Stimulated activated CD4-positive, alpha-beta T cell treated with anti-CD3 and anti-CD28 coated beads, Interleukin-1b, Interleukin-23, amount 100 ng/mL, for 24 hours (primary cell): ENCODE results near the gene RHOB.

Experiments used
- DNase-seq, 4 experiments: peaks; one replicate each; pipeline ENCODE4 v3.0.0-alpha.2; 2020; ENCODE audit warnings: low read depth in 4 of 4, low spot score in 1 of 4

Gene RHOB

DNA sequence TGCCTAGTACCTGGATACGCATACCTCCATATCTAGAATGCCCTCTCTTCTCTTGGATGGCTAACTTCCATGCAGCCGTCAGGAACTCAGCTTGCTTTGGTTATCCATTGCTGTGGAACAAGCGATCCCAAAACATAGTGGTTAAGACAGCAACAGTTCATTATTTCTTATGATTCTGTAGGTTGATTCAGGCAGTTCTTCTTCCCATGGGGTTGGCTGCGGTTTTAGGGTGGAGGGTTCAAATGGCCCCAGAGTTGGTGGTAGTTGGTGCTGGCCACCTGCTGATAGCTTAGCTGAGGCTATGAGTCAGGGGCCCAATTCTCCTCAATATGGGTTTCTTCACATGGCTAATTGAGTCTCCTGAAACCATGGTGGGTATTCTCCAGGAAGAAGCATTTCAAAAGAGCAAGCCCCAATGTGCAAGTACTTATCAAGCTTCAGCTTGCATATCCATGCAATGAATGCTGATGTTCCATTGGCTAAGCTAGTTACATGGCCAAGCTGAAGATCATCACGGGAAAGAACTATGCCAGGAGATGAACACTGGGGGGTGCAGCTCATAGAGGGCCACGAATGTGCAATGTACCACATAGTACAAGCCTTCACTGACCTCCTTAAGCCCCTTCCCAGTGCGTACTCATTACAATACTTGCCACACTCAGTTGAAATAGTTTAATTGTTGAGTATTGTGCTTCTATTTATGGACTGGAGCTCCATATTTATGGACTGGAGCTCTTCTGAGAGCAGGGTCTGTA, 10.0 kb upstream of the RHOB start:
- no peak for DNase-seq

DNA sequence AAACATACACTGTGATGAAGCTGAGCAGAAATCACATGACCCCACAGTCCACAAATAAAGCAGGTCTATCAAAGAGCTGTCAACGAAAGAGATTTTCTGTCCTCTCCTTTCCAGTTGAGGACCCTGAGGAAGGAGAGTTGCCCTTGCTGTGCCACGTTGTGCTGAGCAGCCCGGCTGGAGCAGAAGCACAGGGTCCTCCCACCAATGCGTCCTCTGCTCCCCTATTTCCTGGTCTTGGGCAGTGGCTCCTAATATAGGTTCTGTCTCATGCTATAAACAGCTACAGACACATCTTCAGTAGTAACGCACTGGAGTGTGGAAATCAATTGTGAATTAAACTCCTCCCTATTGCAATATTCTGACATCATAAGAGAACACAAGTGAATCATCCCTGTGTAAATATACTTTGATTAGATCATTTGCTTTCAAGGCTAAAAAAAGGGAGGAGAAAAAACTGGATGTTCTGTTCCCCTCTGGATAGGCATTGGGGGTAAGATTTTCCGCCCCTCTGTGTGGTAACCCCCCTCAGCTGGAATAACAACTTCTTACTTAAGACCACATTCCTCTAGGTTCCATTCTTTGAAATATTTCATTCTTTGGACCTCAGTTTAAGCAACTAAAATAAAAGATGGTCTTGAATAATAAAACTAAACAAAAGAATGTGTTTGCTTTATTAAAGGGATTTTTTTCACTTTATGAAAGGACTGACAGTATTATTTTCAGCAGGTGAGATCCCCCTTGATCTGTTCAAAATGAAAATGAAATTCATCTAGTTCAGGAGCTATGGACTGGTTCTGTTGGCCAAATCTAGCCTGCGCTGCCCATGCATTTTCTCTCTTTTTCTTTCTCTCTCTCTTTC, 8.3 kb upstream of the RHOB start:
- no peak for DNase-seq

DNA sequence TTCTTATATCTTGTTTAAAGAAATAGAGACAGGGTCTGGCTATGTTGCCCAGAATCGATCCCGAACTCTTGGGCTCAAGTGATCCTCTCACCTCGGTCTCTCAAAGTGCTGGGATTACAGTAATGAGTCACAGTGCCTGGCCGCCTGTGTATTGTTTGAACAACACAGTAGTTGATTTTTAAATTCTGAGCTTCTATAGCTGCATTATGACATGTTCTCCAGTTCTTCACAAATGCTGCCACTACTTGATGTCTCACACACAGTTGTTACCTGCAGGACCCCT, 7.7 kb upstream of the RHOB start:
- no peak for DNase-seq

DNA sequence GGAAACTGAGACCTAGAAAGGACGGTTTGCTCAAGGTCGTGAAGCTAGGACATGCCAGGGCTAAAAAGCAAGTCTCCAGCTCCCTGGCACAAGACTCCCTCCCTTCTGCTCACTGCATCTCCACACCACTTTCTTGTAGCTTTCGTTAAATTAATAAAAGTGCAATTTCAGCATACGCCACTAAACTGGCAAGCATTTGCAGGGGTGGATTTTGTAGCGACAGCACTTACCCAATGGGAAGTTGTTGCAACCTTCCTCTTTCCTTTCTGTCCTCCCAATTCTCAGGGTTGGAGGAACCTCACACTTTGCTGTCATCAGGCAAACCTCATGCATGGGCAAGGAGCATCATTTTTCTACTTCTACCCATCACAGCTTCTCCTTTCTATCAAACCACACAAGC, 7.4 kb upstream of the RHOB start:
- DNase-seq: no peak

DNA sequence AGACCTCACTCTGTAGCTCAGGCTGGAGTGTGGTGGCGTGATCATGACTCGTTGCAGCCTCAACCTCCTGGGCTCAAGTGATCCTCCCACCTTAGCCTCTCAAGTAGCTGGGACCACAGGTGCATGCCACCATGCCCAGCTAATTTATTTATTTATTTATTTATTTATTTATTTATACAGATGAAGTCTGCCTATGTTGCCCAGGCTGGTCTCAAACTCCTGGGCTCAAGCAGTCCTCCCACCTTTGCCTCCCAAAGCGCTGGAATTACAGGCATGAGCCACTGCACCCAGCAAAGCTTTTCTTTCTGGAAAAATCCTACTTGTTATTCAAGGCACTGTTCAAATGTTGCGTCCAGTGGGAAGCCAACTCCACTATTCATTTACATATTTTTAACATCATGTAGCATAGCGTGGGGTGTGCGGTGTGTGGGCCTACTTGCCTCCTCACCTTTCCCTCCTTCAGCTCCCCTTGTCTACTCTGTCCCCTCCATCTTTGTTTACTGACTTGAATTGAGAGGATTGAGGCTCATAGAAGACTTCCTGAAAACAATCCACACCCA, 6.8 kb upstream of the RHOB start:
- no peak for DNase-seq

DNA sequence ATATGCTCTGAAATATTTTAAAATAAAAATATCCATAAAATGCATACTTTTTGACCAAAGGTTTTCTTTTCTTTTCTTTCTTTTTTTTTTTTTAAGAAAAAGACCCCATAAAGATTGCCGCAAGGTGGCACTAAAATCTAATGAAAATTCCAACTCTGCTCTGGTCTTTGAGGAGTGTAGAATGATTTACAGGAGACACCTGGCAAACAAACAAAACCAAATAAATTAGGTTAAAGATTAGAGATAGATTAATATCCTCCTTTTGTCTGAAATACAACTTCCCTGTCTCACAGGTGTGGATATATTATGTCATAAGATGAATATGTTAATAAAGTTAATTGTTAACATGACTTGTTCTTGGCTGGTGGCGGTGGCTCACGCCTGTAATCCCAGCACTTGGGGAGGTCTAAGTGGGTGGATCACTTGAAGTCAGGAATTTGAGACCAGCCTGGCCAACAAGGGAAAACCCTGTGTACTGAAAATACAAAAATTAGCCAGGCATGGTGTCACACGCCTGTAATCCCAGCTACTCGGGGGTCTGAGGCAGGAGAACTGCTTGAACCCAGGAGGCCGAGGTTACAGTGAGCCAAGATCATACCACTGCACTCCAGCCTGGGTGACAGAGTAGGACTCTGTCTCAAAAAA, 3.5 kb upstream of the RHOB start:
- DNase-seq: no peak

DNA sequence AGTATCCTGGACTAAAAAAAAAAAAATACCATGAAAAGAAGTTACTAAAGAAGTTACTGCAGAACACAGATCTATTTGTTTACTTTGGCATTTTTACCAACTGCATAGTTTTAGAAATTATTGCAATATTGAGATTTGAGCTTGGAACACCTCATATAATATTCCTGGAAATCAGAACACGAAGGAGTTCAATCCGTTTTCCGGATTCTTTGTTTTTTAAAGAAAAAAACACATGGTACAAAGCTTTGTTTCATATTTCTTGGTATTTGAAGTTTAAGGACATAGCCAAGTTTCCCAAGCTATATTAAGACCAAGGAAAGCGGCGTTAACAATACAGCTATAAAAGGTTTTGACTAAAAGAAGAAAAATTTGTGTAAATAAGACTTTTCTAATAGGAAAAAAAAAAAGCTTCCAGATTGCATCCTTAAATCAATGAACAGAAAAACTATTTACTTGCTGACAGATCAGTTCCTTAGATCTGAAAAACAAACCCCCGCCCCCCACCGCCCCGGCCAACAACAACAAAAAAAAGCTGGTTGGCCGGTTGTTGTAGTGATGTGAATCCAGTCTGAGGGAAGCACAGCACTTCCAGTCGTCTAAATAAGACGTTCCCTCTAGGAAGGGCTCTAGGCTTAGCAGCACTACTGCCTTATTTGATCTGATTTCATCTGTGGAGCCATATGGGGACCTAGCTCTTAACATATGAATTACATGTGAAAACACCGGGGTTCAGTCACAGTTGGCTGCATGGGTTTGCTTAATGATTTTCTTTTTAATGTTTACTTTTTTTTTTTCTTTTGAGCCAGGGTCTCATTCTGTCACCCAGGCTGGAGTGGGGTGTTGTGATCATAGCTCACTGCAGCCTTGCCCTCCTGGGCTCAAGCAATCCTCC, 2.5 kb upstream of the RHOB start:
- DNase-seq: no peak

DNA sequence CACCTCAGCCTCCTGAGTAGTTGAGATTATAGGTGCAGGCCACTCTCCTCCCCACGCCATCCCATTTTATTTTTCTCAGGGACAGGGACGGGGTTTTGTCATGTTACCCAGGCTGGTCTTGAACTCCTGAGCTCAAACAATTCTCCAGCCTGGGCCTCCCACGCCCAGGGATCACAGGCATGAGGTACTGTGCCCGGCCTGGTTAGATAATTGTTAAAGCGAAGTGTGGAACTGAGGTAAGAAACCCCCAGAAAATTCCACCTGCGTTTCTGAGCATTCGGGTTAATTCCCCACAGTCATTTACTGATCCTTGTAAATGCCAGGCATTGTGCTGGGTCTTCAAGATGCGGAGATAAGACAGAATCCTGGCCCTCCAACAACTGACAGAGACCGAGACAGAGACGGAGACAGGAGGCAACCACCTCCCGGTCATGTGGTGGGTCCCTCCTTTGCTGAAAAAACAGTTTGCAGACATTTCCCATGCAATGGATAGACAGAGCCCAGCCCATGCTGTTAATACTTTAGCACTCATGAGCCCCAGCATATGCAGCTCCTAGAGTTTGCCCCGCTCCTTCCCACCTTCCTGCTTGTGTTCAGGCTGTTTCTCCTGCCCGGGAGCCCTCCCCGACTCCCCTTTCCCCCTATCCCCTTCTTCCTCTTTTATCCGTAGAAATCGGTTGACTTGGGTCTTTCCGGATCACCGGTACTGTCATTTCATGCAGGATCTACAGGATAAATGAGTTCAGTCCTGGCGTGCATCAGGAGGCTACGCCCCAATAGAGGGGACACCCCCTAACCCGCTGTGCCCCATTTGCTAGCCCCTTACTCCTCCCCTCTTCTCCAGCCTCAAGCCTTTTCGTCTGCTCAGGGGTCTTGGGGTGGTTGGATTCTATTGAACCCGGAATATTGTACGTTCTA, 1.6 kb upstream of the RHOB start:
- no peak for DNase-seq

DNA sequence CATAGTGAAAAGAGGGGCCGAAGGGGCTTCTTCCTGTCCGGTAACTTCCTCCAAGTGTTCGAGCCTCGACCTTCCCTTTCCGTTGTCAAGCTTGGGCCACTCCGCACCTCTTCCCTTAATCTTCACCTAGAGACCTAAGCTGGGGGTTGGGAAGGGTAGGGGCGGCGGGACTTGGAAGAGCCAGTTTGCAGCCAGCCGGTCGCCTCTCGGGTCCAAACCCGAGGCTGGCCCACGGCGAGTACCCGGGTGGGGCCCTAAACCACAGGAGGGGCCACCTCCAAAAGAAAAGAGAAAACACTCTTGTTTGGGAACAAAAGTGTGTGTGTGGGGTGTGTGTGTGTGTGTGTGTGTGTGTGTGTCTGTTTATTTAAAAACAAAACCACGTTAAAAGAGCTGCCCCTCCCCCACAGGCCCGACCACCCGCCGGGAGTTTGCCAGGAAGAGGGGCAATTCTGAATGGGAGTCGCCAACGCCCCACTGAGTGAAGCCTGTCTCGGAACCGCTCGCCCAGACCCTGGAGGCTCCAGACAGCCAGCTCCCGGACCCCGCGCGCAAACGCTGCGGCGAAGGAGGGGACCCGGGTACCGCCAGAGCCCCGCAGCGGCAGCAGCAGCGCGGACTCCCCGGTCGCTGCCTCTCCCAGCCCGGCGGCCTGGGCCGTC, 488 bp upstream of the RHOB start:
- no peak for DNase-seq

DNA sequence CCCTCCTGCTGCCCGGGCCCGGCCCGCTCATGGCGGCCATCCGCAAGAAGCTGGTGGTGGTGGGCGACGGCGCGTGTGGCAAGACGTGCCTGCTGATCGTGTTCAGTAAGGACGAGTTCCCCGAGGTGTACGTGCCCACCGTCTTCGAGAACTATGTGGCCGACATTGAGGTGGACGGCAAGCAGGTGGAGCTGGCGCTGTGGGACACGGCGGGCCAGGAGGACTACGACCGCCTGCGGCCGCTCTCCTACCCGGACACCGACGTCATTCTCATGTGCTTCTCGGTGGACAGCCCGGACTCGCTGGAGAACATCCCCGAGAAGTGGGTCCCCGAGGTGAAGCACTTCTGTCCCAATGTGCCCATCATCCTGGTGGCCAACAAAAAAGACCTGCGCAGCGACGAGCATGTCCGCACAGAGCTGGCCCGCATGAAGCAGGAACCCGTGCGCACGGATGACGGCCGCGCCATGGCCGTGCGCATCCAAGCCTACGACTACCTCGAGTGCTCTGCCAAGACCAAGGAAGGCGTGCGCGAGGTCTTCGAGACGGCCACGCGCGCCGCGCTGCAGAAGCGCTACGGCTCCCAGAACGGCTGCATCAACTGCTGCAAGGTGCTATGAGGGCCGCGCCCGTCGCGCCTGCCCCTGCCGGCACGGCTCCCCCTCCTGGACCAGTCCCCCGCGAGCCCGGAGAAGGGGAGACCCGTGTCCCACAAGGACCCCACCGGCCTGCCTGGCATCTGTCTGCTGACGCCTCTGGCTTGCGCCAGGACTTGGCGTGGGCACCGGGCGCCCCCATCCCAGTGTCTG, 767 bp downstream of the RHOB start:
- no peak for DNase-seq

DNA sequence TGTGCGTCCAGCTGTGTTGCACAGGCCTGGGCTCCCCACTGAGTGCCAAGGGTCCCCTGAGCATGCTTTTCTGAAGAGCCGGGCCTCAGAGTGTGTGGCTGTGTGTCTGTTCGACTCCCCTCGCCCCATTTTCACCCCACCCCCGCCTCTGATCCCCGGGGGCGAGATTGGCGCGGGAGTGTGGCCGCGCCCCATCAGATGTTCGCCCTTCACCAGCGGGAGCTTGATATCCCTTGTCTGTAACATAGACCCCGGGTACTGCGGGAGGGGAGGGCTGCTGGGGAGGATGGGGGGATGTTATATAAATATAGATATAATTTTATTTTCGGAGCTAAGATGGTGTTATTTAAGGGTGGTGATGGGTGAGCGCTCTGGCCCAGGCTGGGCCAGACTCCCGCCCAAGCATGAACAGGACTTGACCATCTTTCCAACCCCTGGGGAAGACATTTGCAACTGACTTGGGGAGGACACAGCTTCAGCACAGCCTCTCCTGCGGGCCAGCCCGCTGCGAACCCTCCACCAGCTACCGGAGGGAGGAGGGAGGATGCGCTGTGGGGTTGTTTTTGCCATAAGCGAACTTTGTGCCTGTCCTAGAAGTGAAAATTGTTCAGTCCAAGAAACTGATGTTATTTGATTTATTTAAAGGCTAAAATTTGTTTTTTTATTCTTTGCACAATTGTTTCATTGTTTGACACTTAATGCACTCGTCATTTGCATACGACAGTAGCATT, 1.5 kb downstream of the RHOB start:
- no peak for DNase-seq

DNA sequence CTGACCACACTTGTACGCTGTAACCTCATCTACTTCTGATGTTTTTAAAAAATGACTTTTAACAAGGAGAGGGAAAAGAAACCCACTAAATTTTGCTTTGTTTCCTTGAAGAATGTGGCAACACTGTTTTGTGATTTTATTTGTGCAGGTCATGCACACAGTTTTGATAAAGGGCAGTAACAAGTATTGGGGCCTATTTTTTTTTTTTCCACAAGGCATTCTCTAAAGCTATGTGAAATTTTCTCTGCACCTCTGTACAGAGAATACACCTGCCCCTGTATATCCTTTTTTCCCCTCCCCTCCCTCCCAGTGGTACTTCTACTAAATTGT, 2.1 kb downstream of the RHOB start:
- no peak for DNase-seq

DNA sequence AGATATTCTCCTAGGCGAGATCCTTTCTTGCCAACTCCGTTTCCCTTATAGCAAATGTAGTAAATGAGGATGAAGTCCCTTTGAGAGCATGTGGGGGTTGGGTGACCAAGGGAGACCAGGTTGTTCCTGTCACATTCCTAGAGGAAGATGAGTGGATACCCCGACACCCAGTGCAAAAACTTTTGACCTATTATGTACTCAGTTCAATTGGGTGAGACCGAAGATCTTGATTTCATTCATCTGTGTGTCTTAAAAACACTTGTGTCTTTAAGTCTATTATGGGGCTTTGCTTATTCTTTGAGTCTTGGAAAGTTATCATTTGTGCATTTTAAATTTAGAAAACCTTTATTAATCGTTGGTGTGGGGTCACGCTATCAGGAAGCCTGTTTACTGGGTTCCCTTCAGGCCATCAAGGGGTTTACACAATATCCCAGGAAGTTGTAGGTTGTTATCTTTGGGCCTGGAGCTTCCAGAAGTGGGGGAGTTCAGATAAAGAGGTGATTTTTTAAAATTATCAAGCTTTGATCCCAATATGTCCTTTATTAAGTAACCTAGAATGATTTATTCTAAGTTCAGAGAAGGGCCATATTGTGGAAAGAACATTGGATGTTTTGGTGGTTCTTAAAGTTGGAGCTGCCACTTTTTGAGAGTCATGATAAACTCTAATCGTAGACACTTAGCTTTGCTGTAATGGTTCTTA, 2.8 kb downstream of the RHOB start:
- no peak for DNase-seq

DNA sequence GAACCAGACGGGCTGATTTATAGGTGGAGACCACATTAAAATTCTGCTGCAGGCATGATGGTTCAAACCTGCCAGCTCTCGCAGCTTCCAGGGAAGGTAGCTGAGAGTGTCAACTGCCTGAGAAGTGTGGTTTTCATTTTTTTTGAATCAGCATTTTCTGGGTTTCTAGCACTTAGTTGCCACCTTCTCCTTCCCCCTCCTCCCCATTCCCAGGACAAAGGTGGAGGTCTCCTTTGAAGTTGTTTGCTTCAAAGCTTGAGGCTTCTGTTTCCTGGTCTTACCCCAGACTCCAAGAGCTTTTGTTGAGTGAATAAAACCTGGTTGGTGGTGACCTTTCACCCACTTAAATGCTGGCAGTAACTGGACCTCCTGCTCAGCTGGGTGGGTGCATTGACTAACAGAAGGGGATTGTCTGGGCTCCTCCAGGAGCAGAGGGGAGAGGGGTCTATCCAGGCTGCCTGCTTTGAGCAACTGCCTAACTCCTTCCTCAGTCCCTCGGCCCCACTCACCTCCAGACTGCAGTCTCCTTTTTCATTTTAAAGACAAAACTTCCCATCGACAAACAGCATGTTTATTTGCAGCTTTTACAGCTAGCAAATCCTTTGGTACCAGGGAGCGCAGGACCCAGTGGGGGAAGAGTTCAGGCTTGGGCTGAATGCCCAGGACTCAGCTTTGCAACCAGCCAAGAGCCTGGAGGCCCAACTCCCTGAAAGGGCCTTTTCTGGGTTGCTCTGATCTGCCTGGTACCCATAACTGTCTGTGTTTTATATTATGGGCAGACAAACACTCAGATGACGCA, 3.5 kb downstream of the RHOB start:
- DNase-seq: no peak

DNA sequence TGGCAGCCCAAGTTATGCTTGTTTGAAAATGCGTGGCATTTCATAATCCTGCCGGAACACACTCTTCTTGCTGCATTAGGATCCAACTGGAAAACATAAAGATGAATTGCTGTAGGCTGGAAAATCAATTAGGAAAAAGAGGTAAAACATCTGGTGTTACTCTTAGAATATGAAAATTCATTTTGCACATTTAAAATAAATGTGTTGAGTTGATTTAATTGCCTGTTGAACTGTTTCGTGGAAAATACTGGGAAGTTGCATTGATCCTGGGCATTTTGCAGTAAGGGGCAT, 4.1 kb downstream of the RHOB start:
- no peak for DNase-seq

DNA sequence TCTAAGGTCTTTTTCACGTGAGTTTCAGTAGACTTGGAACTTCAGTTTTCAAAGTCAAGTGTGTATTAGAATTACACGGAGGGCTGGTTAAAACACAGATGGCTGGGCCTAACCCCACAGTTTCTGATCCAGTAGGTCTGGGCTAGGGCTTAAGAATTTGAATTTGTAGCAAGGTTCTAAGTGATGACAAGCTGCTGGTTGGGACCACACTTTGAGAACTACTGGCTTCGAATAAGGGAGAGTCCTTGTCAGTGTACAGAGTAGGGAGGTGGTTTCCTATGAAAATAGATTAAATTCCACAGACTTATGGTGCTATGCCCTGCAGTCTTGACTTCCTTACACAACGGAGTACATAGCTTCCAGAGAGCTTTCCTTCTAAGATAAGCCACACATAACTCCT, 4.5 kb downstream of the RHOB start:
- DNase-seq: no peak
